ENCODE measurements around the gene UBLCP1.
"Not testable (repeated sequence)": the region's sequence is repeated elsewhere in the genome, so short reads cannot be mapped to it uniquely, and the experiment has no call there.

Gene UBLCP1

GRCh38 chr5:159269723-159270122 is 6.6 kb downstream of the UBLCP1 start:
- no peak for TF ChIP-seq CTCF (conservative IDR thresholded peaks at IDR 0.05; ENCODE audit: low read length)
- DNase-seq (ENCODE audit: low read depth) = no peak
- H3K4me3 ChIP-seq (ENCODE audit: low read length) = no peak overlapping the region

GRCh38 chr5:159273923-159274322 is 10.8 kb downstream of the UBLCP1 start:
- DNase-seq (ENCODE audit: low read depth) = no peak
- TF ChIP-seq CTCF (conservative IDR thresholded peaks at IDR 0.05; ENCODE audit: low read length) = no peak
- no peak overlapping the region for H3K4me3 ChIP-seq (ENCODE audit: low read length)

GRCh38 chr5:159274676-159275075 is 11.6 kb downstream of the UBLCP1 start:
- no peak overlapping the region for H3K4me3 ChIP-seq (ENCODE audit: low read length)
- no peak for DNase-seq (ENCODE audit: low read depth)
- TF ChIP-seq CTCF (conservative IDR thresholded peaks at IDR 0.05; ENCODE audit: low read length) = no peak

- TF ChIP-seq CTCF (conservative IDR thresholded peaks at IDR 0.05; ENCODE audit: low read length) = peak; percentile 66
- H3K4me3 ChIP-seq (ENCODE audit: low read length) = no peak overlapping the region
- peak; percentile 52 for DNase-seq (ENCODE audit: low read depth)
Measured at GRCh38 chr5:159286420-159287035, 23.4 kb downstream of the UBLCP1 start.

GRCh38 chr5:159290741-159291140 is 27.7 kb downstream of the UBLCP1 start:
- H3K4me3 ChIP-seq (ENCODE audit: low read length) = no peak overlapping the region
- TF ChIP-seq CTCF (conservative IDR thresholded peaks at IDR 0.05; ENCODE audit: low read length) = no peak
- DNase-seq (ENCODE audit: low read depth) = peak; percentile 7

GRCh38 chr5:159294921-159295320 is 31.8 kb downstream of the UBLCP1 start:
- no peak overlapping the region for H3K4me3 ChIP-seq (ENCODE audit: low read length)
- no peak for DNase-seq (ENCODE audit: low read depth)
- no peak for TF ChIP-seq CTCF (conservative IDR thresholded peaks at IDR 0.05; ENCODE audit: low read length)

- not testable (repeated sequence) for H3K4me3 ChIP-seq (ENCODE audit: low read length); DNase-seq (ENCODE audit: low read depth)
Measured at GRCh38 chr5:159297300-159297699, 34.2 kb downstream of the UBLCP1 start.

GRCh38 chr5:159301466-159301865 is 38.4 kb downstream of the UBLCP1 start:
- no peak for DNase-seq (ENCODE audit: low read depth)
- no peak overlapping the region for H3K4me3 ChIP-seq (ENCODE audit: low read length)
- TF ChIP-seq CTCF (conservative IDR thresholded peaks at IDR 0.05; ENCODE audit: low read length) = no peak

- not testable (repeated sequence) for H3K4me3 ChIP-seq (ENCODE audit: low read length); DNase-seq (ENCODE audit: low read depth)
Measured at GRCh38 chr5:159301929-159302860, 39.1 kb downstream of the UBLCP1 start.
